Measurements from ENCODE around the gene DGKG. TPM values are rescaled to one million over a fixed set of nuclear protein-coding genes. Genes with fewer than 3 reads are reported as not detected.

DGKG gene
- total RNA-seq, 1 donor from 2014 or later: 65.7 TPM

DNA sequence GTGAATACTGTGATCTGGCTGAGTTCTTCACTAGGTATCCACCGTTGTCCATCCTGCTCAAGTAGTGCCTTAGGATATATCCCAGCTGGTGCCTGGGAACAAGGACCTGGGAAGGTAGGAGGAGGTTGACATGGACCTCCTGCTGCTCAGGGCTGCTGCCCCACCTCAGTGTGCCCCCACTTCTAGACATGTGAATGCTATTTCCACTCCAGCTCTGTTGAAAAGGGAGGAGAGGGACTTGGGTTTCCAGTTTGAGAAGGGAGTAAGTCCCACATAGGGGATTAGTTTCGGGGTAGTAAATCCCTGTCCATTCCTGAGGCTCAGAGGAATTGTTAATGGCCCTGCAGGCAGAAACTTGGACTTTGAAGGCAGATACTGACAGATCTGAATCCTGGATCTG lies 220.2 kb downstream of the DGKG start:
- Histone ChIP-seq H3K27me3 (ENCODE audit: low read depth) (no peaks in the 10 kb centered on the region), H3K9me3 (replicated peaks) (no peaks in the 10 kb centered on the region), H3K27ac (replicated peaks) (no peak overlapping the region), H3K36me3 (no peaks in the 10 kb centered on the region), H3K4me1 (no peaks in the 10 kb centered on the region), H3K4me3 (no peak overlapping the region)
- intact Hi-C loops (cut with micrococcal nuclease): no loop called here
- no peak for DNase-seq
- TF ChIP-seq, protein P1, sequence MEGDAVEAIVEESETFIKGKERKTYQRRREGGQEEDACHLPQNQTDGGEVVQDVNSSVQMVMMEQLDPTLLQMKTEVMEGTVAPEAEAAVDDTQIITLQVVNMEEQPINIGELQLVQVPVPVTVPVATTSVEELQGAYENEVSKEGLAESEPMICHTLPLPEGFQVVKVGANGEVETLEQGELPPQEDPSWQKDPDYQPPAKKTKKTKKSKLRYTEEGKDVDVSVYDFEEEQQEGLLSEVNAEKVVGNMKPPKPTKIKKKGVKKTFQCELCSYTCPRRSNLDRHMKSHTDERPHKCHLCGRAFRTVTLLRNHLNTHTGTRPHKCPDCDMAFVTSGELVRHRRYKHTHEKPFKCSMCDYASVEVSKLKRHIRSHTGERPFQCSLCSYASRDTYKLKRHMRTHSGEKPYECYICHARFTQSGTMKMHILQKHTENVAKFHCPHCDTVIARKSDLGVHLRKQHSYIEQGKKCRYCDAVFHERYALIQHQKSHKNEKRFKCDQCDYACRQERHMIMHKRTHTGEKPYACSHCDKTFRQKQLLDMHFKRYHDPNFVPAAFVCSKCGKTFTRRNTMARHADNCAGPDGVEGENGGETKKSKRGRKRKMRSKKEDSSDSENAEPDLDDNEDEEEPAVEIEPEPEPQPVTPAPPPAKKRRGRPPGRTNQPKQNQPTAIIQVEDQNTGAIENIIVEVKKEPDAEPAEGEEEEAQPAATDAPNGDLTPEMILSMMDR (IDR thresholded peaks at IDR 0.05; ENCODE audit: borderline replicate concordance): no peak

DNA sequence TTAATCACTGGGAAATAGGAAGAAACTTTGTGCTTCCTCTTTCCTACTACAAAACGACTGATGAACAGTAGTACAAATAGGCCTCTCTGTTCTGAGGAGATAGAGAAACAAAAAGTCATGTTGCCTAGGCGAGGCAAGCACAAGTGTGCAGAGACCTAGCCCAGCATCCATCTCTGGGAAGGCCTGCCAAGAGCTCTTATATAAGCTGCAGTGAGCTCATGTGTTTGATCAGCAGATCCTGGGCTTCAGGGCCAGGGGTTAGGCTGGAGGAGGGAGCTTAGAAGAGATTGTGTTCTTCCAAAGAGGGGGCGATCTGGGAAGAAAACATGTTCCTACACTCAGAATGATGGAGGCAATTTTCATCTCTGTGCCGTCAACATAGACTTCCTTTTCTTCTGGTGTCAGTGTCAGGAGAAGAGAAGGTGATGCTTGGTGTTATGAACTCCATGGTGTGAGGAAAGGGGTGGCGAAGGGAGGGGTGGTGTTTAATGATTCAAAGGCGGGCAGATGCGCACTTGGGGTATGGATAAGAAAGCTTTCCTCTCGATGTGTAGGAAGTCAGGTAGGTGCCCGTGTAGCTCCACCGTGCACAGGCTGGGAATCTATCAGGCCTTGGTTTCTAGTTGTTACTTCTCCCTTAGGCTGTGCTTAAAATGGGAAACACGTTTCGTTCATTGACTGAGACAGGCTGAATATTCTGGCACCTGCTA lies 223.6 kb downstream of the DGKG start:
- no peaks in the 10 kb centered on the region for H3K36me3 ChIP-seq
- H3K4me1 ChIP-seq: no peaks in the 10 kb centered on the region
- no peak overlapping the region for H3K4me3 ChIP-seq
- H3K27me3 ChIP-seq (ENCODE audit: low read depth): no peaks in the 10 kb centered on the region
- intact Hi-C loops (cut with micrococcal nuclease): no loop called here
- no peak for DNase-seq
- TF ChIP-seq, protein P1 (IDR thresholded peaks at IDR 0.05; ENCODE audit: borderline replicate concordance): no peak
- H3K27ac ChIP-seq (replicated peaks): no peak overlapping the region
- no peaks in the 10 kb centered on the region for H3K9me3 ChIP-seq (replicated peaks)

DNA sequence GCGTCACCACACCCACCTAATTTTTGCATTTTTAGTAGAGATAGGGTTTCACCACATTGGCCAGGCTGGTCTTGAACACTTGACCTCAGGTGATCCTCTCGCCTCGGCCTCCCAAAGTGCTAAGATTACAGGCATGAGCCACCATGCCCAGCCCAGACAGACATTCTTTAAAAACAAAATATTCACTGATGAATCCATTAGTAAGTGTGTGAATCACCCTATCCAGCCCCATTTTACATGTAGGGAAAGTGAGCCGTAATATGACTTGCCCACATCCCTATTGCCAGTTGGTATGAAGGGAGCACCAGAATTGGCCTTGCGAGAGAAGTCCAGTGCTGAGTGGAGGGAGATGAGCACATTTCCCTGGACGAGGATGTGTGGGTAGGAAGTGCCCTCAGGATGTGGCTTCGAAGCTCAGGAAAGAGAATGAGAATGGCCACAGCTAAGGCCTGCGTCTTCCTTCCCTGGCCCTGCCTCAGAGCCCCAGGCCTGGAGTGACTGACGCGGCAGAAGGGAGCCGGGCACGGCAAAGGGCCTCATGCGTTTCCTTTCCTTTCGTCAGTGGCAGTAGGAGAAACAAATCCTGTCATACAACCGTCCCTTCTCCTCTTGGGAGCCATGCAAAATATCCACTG lies 224.9 kb downstream of the DGKG start:
- Histone ChIP-seq H3K4me3 (no peak overlapping the region), H3K36me3 (no peaks in the 10 kb centered on the region), H3K27me3 (ENCODE audit: low read depth) (no peaks in the 10 kb centered on the region), H3K9me3 (replicated peaks) (no peaks in the 10 kb centered on the region), H3K27ac (replicated peaks) (no peak overlapping the region), H3K4me1 (no peaks in the 10 kb centered on the region)
- intact Hi-C loops (cut with micrococcal nuclease): no loop called here
- DNase-seq: no peak
- TF ChIP-seq, protein P1 (IDR thresholded peaks at IDR 0.05; ENCODE audit: borderline replicate concordance): no peak

DNA sequence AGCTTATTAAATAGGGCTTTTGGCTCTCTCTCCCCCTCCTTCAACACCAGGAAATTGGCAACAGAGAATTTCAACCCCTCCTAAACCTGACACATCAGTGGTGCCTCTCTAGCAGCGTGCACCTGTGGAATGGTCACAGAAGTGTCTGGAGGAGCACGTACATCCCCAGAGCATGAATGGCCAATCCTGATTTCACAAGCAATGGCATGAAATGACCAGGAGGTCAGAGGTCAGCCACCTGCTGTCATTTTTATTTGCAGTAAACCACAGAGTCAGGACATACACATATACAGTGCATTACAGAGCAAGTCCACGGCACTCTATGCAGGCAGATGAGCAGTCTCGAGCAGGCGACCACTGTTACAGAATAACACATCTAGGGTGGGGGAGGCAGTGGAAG lies 228.1 kb downstream of the DGKG start:
- no peaks in the 10 kb centered on the region for H3K9me3 ChIP-seq (replicated peaks)
- H3K36me3 ChIP-seq: no peaks in the 10 kb centered on the region
- intact Hi-C loops (cut with micrococcal nuclease): no loop called here
- TF ChIP-seq, protein P1 (IDR thresholded peaks at IDR 0.05; ENCODE audit: borderline replicate concordance): no peak
- no peak overlapping the region for H3K4me3 ChIP-seq
- H3K27me3 ChIP-seq (ENCODE audit: low read depth): no peaks in the 10 kb centered on the region
- no peaks in the 10 kb centered on the region for H3K4me1 ChIP-seq
- no peak for DNase-seq
- no peak overlapping the region for H3K27ac ChIP-seq (replicated peaks)

DNA sequence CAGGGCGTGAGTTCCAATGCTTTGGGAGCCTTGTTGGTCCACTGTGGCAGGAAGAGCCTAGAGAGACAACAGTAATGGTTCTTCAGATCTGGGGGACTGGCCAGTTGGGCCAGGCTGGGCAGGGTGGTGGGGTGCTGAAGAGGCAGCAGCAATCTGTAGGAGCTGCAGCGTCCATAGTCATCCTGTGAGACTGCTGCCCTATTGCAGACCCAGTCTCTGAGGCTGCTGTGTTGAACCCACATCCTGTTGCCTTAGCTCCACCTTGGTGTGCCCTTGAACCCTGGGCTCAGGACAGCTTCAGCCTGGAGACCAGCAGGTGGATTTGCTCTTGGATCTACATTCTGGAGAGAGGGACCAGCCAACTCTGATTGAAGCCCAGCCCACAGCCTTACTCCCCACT lies 229.5 kb downstream of the DGKG start:
- no peak for DNase-seq
- Histone ChIP-seq H3K9me3 (replicated peaks) (no peaks in the 10 kb centered on the region), H3K4me1 (no peaks in the 10 kb centered on the region), H3K27me3 (ENCODE audit: low read depth) (no peaks in the 10 kb centered on the region), H3K4me3 (no peak overlapping the region), H3K36me3 (no peaks in the 10 kb centered on the region), H3K27ac (replicated peaks) (no peak overlapping the region)
- intact Hi-C loops (cut with micrococcal nuclease): no loop called here
- TF ChIP-seq, protein P1 (IDR thresholded peaks at IDR 0.05; ENCODE audit: borderline replicate concordance): no peak
